HepG2 (cell line): ENCODE measurements around the gene NFKBIA. TPM values are rescaled to one million over a fixed set of nuclear protein-coding genes. Genes with fewer than 3 reads are reported as not detected.

Experiments
- DRAP1 ChIP-seq: IDR thresholded peaks from 2 replicates; pipeline ENCODE4 v1.6.1; 2016; ENCODE audit warnings: missing genetic modification reagents, missing compliant biosample characterization
- HNRNPH1 ChIP-seq: fragments of 200-400 bp; formaldehyde crosslinking; optimal IDR thresholded peaks from 2 replicates; pipeline ENCODE3; 2017; ENCODE audit warnings: mild to moderate bottlenecking, low read depth, low read length
- JUNB ChIP-seq: sonication (generic); formaldehyde crosslinking; IDR thresholded peaks from 2 replicates; pipeline ENCODE4 v1.8.0; 2022; ENCODE audit warnings: missing genetic modification reagents, mild to moderate bottlenecking, borderline replicate concordance
- KAT2B ChIP-seq: fragments of 150-350 bp; IDR thresholded peaks from 2 replicates; pipeline ENCODE4 v1.6.1; 2014; ENCODE audit warnings: low read depth, low read length, borderline replicate concordance
- MEIS1 ChIP-seq: sonication (generic); formaldehyde crosslinking; IDR thresholded peaks from 2 replicates; pipeline ENCODE4 v1.9.0; 2021; ENCODE audit warnings: mild to moderate bottlenecking, missing genetic modification reagents, moderate library complexity, borderline replicate concordance
- PAF1 ChIP-seq: IDR thresholded peaks from 2 replicates; pipeline ENCODE4 v1.6.1; 2016; ENCODE audit warnings: missing genetic modification reagents, missing compliant biosample characterization
- PLSCR1 ChIP-seq: sonication (generic); formaldehyde crosslinking; IDR thresholded peaks from 2 replicates; pipeline ENCODE4 v1.5.0; 2020; ENCODE audit warnings: missing genetic modification reagents, mild to moderate bottlenecking, borderline replicate concordance
- RFXAP ChIP-seq: sonication (generic); formaldehyde crosslinking; IDR thresholded peaks from 2 replicates; pipeline ENCODE4 v1.4.0; 2020; ENCODE audit warnings: missing genetic modification reagents, borderline replicate concordance
- SAP130 ChIP-seq: IDR thresholded peaks from 2 replicates; pipeline ENCODE4 v1.6.1; 2016; ENCODE audit warnings: low read depth
- SMYD3 ChIP-seq: sonication (generic); formaldehyde crosslinking; IDR thresholded peaks from 2 replicates; pipeline ENCODE4 v1.8.1; 2023; ENCODE audit warnings: mild to moderate bottlenecking, missing genetic modification reagents
- SP140L ChIP-seq: sonication (generic); formaldehyde crosslinking; IDR thresholded peaks from 2 replicates; pipeline ENCODE4 v1.4.0; 2020; ENCODE audit warnings: missing genetic modification reagents, borderline replicate concordance
- U2AF2 ChIP-seq: fragments of 200-400 bp; formaldehyde crosslinking; IDR thresholded peaks from 2 replicates; pipeline ENCODE4 v1.6.1; 2017; ENCODE audit warnings: low read depth, mild to moderate bottlenecking, low read length
- ZBTB20 ChIP-seq: sonication (generic); formaldehyde crosslinking; IDR thresholded peaks from 2 replicates; pipeline ENCODE4 v1.8.1; 2023; ENCODE audit warnings: missing genetic modification reagents, low read depth, mild to moderate bottlenecking, borderline replicate concordance
- ZC3H4 ChIP-seq: sonication (generic); formaldehyde crosslinking; IDR thresholded peaks from 2 replicates; pipeline ENCODE4 v1.4.0; 2020; ENCODE audit warnings: missing genetic modification reagents, borderline replicate concordance
- ZFP90 ChIP-seq: sonication (generic); formaldehyde crosslinking; IDR thresholded peaks from 2 replicates; pipeline ENCODE4 v1.8.0; 2022; ENCODE audit warnings: missing genetic modification reagents, mild to moderate bottlenecking, inconsistent platforms, borderline replicate concordance
- ZNF619 ChIP-seq: sonication (generic); formaldehyde crosslinking; IDR thresholded peaks from 2 replicates; pipeline ENCODE4 v1.4.0; 2020; ENCODE audit warnings: mild to moderate bottlenecking, missing genetic modification reagents
- polyA plus RNA-seq, 8 experiments: library from polyadenylated mRNA; depleted of rRNA in 3 of 8; stranded (reverse) in 7 of 8; unstranded in 1 of 8; fragments of >200 nt; fragmentation: Illumina TruSeq in 4 of 8; extraction: Trizol in 4 of 8; gene quantifications; 2 replicates each; pipeline versions ENCODE4 v1.2.1 to v1.2.3, GENCODE V29; 2011 to 2016; ENCODE audit warnings: low read depth in 4 of 8, missing spikeins in 1 of 8, mixed read lengths in 1 of 8; ENCODE audit not compliant: insufficient read depth in 1 of 8
- total RNA-seq, 5 experiments: library from RNA; depleted of rRNA; stranded (reverse); fragments of >200 nt; fragmentation: Illumina TruSeq; extraction: Trizol; gene quantifications; 2 replicates each; pipeline ENCODE4 v1.2.3, GENCODE V29; 2016; ENCODE audit warnings: low read depth in 1 of 5
- TF ChIP-seq, protein P1 (sequence below): sonication (generic); formaldehyde crosslinking; IDR thresholded peaks from 2 replicates; pipeline ENCODE4 v1.4.0; 2020; ENCODE audit warnings: low read depth, mild to moderate bottlenecking, missing genetic modification reagents
- TF ChIP-seq, protein P2 (sequence below): sonication (generic); formaldehyde crosslinking; IDR thresholded peaks from 2 replicates; pipeline ENCODE4 v1.5.0; 2020; ENCODE audit warnings: mild to moderate bottlenecking, missing genetic modification reagents

NFKBIA gene
- total and polyA plus RNA-seq, 2 of the 13 experiments (the other 11 are each of a cell fraction or from before 2014, with no cell fraction given): 197 to 319 TPM

DNA sequence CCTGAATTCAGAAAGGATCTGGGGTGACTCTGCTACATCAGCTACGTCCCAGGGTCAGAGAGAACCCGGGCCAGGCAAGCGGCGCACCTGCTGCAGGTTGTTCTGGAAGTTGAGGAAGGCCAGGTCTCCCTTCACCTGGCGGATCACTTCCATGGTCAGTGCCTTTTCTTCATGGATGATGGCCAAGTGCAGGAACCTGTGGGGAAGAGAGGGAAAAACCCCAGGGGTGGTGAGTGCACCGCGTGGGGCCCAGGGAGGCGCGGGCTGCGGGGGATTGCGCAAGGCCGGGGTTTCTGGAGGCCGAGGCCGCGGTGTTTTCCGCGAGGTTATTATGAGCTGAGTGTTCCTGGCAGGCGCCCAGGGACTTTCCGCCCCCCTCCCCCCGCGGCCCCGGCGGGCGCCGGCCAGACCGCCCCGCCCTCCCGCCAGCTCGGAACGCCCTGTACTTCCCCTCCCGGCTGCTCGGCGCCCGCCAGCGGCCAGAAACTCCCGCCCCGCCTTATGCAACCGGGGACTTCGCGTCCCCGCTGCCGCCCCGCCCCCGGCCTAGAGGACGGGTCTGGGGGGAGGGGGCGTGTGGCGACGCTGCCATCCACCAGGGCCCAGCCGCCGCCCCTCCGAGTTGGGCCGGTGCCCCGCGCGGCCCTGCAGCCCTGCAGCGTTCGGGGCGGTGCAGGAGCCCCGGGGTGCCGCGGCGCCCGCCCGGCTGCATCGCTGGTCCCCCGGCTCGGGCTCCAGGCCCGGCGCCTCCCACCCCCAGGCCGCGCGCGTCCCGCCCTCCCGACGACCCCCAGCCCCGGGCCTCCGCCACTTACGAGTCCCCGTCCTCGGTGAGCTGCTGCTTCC lies 723 bp downstream of the NFKBIA start (continued):
- TF ChIP-seq HNRNPH1 (no peak), PLSCR1 (CRISPR knock-in tag) (no peak), PAF1 (CRISPR knock-in tag) (peak; percentile 90), KAT2B (no peak), ZNF619 (peak; percentile 94; the same call in 1 of the 2 replicates), DRAP1 (peak; percentile 63), JUNB (CRISPR knock-in tag) (no peak), MEIS1 (peak; percentile 98), ZC3H4 (peak; percentile 79; the same call in 1 of the 2 replicates), RFXAP (peak; percentile 97), SAP130 (peak; percentile 98), ZFP90 (CRISPR knock-in tag) (peak; percentile 99), ZBTB20 (CRISPR knock-in tag) (peak; percentile 98), SMYD3 (CRISPR knock-in tag) (peak; percentile 97), U2AF2 (no peak), SP140L (peak; percentile 93; the same call in 1 of the 2 replicates)
- TF ChIP-seq, protein P1, sequence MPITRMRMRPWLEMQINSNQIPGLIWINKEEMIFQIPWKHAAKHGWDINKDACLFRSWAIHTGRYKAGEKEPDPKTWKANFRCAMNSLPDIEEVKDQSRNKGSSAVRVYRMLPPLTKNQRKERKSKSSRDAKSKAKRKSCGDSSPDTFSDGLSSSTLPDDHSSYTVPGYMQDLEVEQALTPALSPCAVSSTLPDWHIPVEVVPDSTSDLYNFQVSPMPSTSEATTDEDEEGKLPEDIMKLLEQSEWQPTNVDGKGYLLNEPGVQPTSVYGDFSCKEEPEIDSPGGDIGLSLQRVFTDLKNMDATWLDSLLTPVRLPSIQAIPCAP (CRISPR knock-in tag): peak; percentile 77; the same call in 1 of the 2 replicates
- TF ChIP-seq, protein P2, sequence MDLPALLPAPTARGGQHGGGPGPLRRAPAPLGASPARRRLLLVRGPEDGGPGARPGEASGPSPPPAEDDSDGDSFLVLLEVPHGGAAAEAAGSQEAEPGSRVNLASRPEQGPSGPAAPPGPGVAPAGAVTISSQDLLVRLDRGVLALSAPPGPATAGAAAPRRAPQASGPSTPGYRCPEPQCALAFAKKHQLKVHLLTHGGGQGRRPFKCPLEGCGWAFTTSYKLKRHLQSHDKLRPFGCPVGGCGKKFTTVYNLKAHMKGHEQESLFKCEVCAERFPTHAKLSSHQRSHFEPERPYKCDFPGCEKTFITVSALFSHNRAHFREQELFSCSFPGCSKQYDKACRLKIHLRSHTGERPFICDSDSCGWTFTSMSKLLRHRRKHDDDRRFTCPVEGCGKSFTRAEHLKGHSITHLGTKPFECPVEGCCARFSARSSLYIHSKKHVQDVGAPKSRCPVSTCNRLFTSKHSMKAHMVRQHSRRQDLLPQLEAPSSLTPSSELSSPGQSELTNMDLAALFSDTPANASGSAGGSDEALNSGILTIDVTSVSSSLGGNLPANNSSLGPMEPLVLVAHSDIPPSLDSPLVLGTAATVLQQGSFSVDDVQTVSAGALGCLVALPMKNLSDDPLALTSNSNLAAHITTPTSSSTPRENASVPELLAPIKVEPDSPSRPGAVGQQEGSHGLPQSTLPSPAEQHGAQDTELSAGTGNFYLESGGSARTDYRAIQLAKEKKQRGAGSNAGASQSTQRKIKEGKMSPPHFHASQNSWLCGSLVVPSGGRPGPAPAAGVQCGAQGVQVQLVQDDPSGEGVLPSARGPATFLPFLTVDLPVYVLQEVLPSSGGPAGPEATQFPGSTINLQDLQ (CRISPR knock-in tag): no peak
